Gastroesophageal sphincter (tissue), 3 donors: ENCODE measurements around the gene SLC27A2.

Experiments used
- CTCF ChIP-seq, 4 experiments: fragments of 200-600 bp in 2 of 4; fragments of 450-650 bp in 2 of 4; sonication (generic) in 1 of 4; IDR thresholded peaks; one replicate each; pipeline ENCODE4 v1.5.1; 2017 to 2019; ENCODE audit warnings: antibody characterized with exemption in 4 of 4, mild to moderate bottlenecking in 2 of 4, moderate library complexity in 2 of 4
- POLR2A ChIP-seq, 2 donors: fragments of 450-650 bp; IDR thresholded peaks; one replicate each; pipeline ENCODE4 v1.6.1; 2017; ENCODE audit warnings: antibody characterized with exemption in 2 of 2, mild to moderate bottlenecking in 2 of 2, moderate library complexity in 1 of 2

GRCh38 chr15:50218691-50219090 is 36.7 kb downstream of the SLC27A2 start:
- TF ChIP-seq CTCF (IDR thresholded peaks at IDR 0.05) (no peak), POLR2A (IDR thresholded peaks at IDR 0.05) (no peak)
